Neural crest cell (in vitro differentiated cells): Measurements from ENCODE around the gene CHCHD10. TPM values are rescaled to one million over a fixed set of nuclear protein-coding genes. Genes with fewer than 3 reads are reported as not detected.

ENCODE experiments used
- DNase-seq: peaks from one replicate; pipeline ENCODE4 v3.0.0; 2021; ENCODE audit warnings: low read depth, mixed read lengths, low spot score
- H3K27ac Mint-ChIP-seq: one replicate; pipeline ENCODE4 v1.8.0; 2021; ENCODE audit warnings: mild to moderate bottlenecking, mixed read lengths; ENCODE audit not compliant: unreplicated experiment
- H3K27me3 Mint-ChIP-seq: 2 replicates; pipeline ENCODE4 v1.8.0; 2021; ENCODE audit warnings: low read depth, mild to moderate bottlenecking, mixed read lengths
- H3K36me3 Mint-ChIP-seq: 2 replicates; pipeline ENCODE4 v1.8.0; 2021; ENCODE audit warnings: low read depth, mild to moderate bottlenecking, mixed read lengths
- H3K4me1 Mint-ChIP-seq: 2 replicates; pipeline ENCODE4 v1.8.0; 2021; ENCODE audit warnings: mixed read lengths
- H3K4me3 Mint-ChIP-seq: one replicate; pipeline ENCODE4 v1.8.0; 2021; ENCODE audit warnings: mild to moderate bottlenecking, mixed read lengths
- H3K9me3 Mint-ChIP-seq: 2 replicates; pipeline ENCODE4 v1.8.0; 2021; ENCODE audit warnings: mixed read lengths
- CTCF ChIP-seq: fragments of 200-600 bp; sonication (generic); conservative IDR thresholded peaks from 2 replicates; pipeline ENCODE4 v1.5.0; 2021; ENCODE audit warnings: antibody characterized with exemption, mild to moderate bottlenecking
- total RNA-seq: library from RNA; stranded (reverse); gene quantifications from 2 replicates; pipeline ENCODE4 v1.2.1, GENCODE V29; 2021

The CHCHD10 gene
- total RNA-seq, 1 donor from 2014 or later: 38.8 TPM

DNA sequence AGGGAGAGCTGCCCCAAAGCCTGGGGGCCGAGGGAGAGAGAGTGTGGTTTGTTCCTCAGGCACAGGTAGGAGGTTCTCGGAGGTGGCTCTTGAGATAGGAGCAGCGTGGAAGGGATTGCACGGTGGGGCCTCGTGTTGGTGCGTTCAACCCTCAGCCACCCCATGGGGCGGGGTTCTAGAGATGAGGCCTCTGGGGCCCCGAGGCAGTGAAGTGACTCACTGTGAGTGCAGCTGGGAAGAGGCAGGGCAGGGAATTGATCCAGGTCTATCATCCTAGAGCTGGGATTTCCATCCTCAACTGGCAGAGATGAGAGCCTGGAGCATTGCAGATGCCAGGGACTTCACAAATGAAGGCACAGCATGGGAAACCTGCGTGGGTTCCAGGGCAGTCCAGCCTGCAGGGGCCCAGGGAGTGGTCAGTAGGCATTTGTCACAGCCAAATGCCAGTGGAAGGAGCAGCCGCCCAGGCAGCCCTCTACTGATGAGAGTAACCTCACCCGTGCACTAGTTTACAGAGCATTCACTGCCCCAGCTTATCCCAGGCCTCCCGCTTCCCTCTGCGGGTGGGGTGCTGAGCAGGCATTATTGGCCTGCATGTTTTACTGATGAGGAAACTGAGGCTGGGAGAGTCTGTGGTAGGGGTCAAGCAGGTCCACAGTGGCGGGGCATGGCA is 13.9 kb upstream of the CHCHD10 start:
- no peaks in the 10 kb centered on the region for H3K36me3 Mint-ChIP-seq
- DNase-seq: no peak
- no peak overlapping the region for H3K27ac Mint-ChIP-seq
- H3K4me3 Mint-ChIP-seq: peak overlapping the region; percentile 62
- H3K9me3 Mint-ChIP-seq: no peaks in the 10 kb centered on the region
- TF ChIP-seq CTCF: no peak
- H3K4me1 Mint-ChIP-seq: peaks cover 15% of the 10 kb centered on the region
- no peaks in the 10 kb centered on the region for H3K27me3 Mint-ChIP-seq

GRCh38 chr22:23781065-23781464 is 13.3 kb upstream of the CHCHD10 start:
- H3K27ac Mint-ChIP-seq: no peak overlapping the region
- H3K27me3 Mint-ChIP-seq: no peaks in the 10 kb centered on the region
- no peak for DNase-seq
- TF ChIP-seq CTCF: no peak
- H3K36me3 Mint-ChIP-seq: no peaks in the 10 kb centered on the region
- peaks cover 9% of the 10 kb centered on the region for H3K4me1 Mint-ChIP-seq
- H3K9me3 Mint-ChIP-seq: no peaks in the 10 kb centered on the region
- H3K4me3 Mint-ChIP-seq: peak overlapping the region; percentile 62

- no peak for TF ChIP-seq CTCF
- Mint-ChIP-seq H3K4me3 (no peak overlapping the region), H3K4me1 (peaks cover 13% of the 10 kb centered on the region), H3K9me3 (no peaks in the 10 kb centered on the region), H3K36me3 (no peaks in the 10 kb centered on the region), H3K27ac (no peak overlapping the region), H3K27me3 (no peaks in the 10 kb centered on the region)
- no peak for DNase-seq
These were observed 12.5 kb upstream of the CHCHD10 start for GRCh38 chr22:23780146-23780748.

DNA sequence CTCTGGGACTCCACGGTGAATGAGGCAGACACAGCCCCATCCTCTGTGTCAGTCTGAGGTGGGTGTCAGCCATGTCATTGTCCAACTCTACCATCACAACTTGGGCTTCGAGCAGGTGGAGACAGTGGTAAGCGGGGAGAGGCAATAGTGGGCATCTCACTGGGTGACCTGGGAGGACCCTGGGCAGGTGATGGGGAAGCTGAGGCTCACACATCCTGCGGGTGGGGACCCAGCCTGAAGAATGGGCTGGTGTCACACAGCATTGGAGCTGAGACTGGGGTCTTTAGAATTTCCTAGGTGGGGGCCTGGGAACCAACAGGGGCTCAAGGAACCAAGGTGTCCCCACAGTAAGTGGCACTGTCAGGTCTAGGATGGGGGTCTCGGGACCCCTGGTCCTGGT is 12.0 kb upstream of the CHCHD10 start:
- no peaks in the 10 kb centered on the region for H3K9me3 Mint-ChIP-seq
- H3K27ac Mint-ChIP-seq: no peak overlapping the region
- DNase-seq: no peak
- H3K4me3 Mint-ChIP-seq: peak overlapping the region; percentile 8
- peaks cover 1% of the 10 kb centered on the region for H3K27me3 Mint-ChIP-seq
- TF ChIP-seq CTCF: no peak
- peaks cover 13% of the 10 kb centered on the region for H3K4me1 Mint-ChIP-seq
- H3K36me3 Mint-ChIP-seq: no peaks in the 10 kb centered on the region

- Mint-ChIP-seq H3K4me3 (peak overlapping the region; percentile 8), H3K9me3 (no peaks in the 10 kb centered on the region), H3K27ac (no peak overlapping the region), H3K27me3 (peaks cover 4% of the 10 kb centered on the region), H3K4me1 (peaks cover 13% of the 10 kb centered on the region), H3K36me3 (no peaks in the 10 kb centered on the region)
- TF ChIP-seq CTCF: no peak
- DNase-seq: no peak
These were observed 11.3 kb upstream of the CHCHD10 start for GRCh38 chr22:23779083-23779482.
